G401 (cell line): ENCODE results near the gene FOSB. TPM values are rescaled to one million over a fixed set of nuclear protein-coding genes. Genes with fewer than 3 reads are reported as not detected.

Source experiments
- DNase-seq: peaks from one replicate; pipeline ENCODE4 v3.0.0-alpha.2; 2015; ENCODE audit warnings: low spot score
- in situ Hi-C: cut with HindIII; loops from 2 replicates; pipeline ENCODE4 v1.10.0; 2016; ENCODE audit warnings: low sequenced_read_pairs, mixed read lengths
- total RNA-seq: library from RNA; depleted of rRNA; stranded (reverse); fragments of >200 nt; shearing (Covaris generic); gene quantifications from 2 replicates; pipeline ENCODE4 v1.2.3, GENCODE V29; 2014

Gene FOSB
- total RNA-seq, 1 experiment from 2014 or later = 0.31 TPM

- in situ Hi-C loops = no loop called here
- peak; percentile 48 for DNase-seq
Observed at GRCh38 chr19:45440873-45441654, 26.7 kb upstream of the FOSB start.

GRCh38 chr19:45442408-45442777 is 25.4 kb upstream of the FOSB start:
- DNase-seq = no peak
- in situ Hi-C loops = no loop called here

DNA sequence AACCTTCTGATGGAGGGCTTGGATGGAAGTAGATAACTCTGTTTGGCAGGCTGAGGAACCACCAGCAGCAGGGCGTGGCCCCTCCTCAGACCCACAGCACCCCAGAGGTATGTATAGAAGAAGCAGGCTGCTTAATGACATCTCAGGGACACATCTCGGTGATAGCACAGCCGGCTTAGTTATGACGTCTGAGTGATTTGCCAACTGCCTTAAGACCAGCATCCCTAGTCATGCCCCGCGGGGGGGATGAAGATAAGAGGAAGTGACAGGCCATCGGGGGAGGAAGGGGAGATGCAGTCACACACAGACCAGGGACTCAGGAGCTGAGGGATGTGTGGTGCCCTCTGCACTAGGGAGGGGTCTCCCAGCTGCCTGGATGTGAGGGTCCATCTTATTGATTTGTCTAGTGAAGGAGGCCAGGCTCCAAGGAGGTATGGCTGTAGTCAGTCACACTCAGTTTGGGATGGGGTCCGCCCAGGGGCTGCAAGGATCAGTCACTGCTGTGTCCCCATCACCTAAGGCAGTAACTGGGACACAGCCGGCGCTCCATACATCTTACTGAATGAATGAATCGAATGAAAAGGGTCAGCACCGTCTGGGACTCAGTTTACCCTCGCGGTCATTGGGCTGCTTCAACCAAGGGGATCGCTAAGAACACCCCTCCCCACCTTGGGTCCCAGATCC is 24.9 kb upstream of the FOSB start:
- in situ Hi-C loops = no loop called here
- no peak for DNase-seq

DNA sequence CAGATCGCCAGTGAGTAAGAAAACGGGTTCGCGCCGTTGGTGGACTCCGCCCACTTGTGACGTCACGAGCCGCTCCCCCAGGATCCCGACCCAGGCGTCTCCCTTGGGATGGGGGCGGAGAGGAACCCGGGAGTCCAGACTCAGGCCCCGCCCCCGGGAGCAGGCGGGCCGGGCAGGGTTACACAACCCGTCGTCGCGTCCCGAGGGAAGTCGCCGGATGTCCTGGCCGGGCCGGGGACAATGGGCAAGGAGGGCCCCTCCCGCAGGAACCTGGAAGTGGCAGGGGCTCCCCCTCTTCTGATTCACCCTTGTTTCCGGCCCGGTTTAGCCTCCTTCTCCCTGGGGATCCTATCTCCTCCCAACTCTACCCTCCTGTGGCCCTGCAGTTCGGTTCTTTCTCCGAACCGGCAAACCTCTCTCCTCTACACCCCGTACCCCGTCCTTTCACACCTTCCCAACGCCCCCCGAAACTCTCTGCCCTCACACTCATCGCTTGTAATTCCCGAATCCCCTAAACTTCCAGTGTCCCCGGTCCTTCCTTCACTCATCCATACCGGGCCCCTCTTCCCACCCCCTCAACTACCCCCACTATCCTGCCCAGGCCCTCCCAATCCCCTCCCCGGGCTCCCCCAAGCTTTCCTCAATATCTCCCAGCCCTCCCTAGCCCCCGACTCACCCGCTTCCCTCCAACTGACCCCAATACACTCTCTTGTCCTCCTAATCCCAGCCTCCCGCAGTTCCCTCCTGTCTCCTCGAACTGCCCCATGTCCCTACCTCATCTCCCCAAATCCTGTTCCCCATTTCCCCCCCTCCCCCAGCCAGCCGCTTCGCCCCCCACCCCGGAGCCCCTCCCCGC is 24.1 kb upstream of the FOSB start:
- DNase-seq = peak; percentile 63
- in situ Hi-C loops = no loop called here

GRCh38 chr19:45444318-45445041 is 23.3 kb upstream of the FOSB start:
- DNase-seq = peak; percentile 72
- in situ Hi-C loops = no loop called here

- in situ Hi-C loops = no loop called here
- no peak for DNase-seq
Observed at GRCh38 chr19:45445139-45445538, 22.7 kb upstream of the FOSB start.

DNA sequence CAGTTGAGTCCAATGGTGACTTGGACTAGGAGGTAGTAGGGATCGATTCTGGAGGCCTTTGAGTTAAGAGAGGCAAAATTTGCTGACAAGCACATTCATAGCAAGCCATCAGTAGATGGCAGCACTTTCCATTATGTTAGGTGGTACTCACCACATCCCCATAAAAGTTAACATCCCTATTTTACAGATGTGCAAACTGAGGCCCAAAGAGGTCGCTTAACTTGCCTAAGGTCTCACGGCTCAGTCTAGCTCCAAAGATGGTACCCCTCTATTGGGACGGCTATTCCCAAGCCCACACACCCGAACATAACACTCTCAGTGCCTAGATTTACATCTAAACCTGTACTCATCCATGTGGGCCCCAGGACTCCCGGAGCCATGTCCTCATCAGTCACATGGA is 21.5 kb upstream of the FOSB start:
- in situ Hi-C loops = no loop called here
- peak; percentile 30 for DNase-seq

- in situ Hi-C loops = no loop called here
- no peak for DNase-seq
Observed at GRCh38 chr19:45446944-45447343, 20.9 kb upstream of the FOSB start.

DNA sequence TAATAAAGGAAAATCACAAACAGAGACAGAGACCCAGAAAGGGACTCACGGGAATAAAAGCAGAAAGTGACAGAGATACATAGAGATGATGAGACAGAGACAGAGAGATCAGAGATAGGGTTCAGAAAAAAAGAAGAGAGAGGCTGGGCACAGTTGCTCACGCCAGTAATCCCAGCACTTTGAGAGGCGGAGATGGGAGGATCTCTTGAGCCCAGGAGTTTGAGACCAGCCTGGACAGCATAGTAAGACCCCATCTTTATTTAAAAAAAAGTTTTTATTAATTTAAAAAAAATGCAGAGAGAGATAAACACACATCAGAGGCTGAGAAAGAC is 19.4 kb upstream of the FOSB start:
- in situ Hi-C loops = no loop called here
- no peak for DNase-seq

- DNase-seq = no peak
- in situ Hi-C loops = no loop called here
Observed at GRCh38 chr19:45448887-45449299, 18.9 kb upstream of the FOSB start.

DNA sequence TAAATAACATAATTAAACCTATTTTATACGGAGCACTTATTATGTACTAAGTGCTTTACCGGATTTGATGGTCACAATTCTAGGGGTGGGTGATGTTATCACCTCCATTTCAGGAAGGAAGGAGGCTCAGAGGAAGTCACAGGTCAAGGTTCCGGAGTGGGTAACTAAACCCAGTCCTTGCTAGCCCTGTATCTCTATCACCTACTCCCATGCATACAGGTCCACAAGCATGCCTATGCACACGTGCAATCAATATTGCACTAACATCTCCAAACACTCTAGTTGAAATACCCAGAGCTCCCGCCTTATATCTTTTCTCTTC is 17.8 kb upstream of the FOSB start:
- no peak for DNase-seq
- in situ Hi-C loops = no loop called here

- in situ Hi-C loops = no loop called here
- no peak for DNase-seq
Observed at GRCh38 chr19:45451131-45451849, 16.5 kb upstream of the FOSB start.

- in situ Hi-C loops = no loop called here
Observed at GRCh38 chr19:45451850-45452387, 15.9 kb upstream of the FOSB start.

DNA sequence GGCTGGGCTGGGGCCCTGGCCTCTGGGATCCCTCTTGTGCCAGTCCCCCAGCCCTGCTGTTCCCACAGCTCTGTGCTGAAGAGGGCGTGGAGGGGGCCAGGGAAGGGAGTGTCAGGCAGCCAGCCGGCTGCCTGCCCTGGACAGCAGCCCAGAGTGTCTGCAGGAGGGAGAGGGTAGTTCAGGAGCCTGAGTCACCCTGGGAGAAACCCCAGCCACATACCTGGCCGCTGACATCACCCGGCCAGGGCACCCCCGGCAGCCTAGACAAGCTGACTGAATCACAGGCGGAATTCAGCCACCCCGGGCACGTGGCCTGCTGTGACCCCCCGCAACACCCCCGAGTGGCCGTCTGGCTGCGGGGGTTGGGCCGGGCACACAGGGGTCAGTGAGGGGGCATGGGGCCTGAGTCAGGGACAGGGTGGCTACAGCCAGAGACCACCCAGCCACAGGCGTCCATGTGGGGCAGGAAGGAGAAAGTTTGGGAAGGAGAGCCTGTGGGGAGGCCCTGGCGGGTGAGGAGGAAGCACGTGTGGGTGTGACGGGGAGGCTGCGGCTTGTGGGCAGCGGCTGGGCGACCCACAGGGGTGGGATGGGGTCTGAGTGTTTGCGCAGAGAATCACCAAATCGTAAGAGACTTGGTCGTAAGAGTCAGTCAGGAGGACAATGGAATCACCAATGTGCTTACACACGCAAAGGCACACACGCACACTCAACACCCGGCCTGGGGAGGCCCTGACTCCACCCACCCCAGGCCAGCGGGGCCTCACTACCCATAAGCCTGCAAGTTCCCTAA is 11.9 kb upstream of the FOSB start:
- in situ Hi-C loops = no loop called here
- peak; percentile 48 for DNase-seq

More at GRCh38 chr19:45451850-45452387, 15.9 kb upstream of the FOSB start:
- no peak for DNase-seq

DNA sequence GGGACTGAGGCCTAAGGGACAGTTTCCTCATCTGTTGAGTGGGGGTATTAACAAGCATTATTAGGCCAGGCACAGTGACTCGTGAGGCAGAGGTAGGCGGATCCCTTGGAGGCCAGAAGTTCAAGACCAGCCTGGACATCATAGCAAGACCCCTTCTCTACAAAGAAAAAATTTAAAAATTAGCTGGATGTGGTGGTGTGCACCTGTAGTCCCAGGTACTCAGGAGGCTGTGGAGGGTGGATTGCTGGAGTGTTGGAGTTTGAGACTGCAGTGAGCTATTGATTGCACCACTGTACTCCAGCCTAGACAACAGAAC is 11.3 kb upstream of the FOSB start:
- in situ Hi-C loops = no loop called here
- DNase-seq = no peak

DNA sequence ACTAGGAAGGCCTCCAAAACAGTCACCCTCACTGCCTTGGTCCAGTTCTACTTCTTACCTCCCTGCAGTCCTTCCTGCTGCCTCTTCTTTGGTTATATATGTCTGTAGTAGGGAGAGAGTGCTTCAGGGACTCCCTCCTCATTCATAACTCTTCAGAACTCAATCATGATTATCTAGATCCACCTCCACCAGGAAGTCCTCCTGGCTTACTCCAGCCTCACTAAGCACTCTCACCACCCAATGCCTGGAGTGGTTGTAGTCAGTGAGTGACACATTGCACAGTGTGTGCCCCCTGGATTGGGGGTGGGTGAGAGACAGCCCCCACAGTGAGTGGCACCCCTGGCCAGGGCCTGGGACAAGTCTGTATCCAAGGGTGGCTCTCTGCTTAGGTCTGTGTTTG is 10.0 kb upstream of the FOSB start:
- no peak for DNase-seq
- in situ Hi-C loops = no loop called here

DNA sequence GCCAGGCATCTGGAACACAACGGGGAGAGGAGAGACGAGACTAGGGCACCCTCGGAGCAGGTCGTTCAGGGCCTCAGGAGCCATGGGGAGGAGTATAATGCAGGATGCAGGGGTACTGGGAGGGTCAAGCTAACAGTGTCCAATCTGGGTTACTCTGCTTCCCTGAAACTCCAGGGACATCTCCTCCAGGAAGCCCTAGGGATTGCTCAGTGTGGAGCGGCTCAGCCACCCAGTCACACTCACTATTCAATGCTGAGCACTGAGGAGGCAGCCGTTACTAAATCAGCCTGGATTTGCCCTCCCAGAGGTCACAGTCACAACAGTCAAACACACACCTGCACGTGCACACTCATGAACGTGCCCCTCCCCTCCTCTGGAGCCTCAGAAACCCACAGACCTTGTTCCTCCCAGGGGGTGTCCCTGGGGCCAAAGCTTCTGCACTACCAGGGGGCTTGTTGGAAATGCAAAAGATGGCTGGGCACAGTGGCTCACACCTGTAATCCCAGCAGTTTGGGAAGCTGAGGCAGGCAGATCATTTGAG is 6.9 kb upstream of the FOSB start:
- in situ Hi-C loops = no loop called here
- no peak for DNase-seq

DNA sequence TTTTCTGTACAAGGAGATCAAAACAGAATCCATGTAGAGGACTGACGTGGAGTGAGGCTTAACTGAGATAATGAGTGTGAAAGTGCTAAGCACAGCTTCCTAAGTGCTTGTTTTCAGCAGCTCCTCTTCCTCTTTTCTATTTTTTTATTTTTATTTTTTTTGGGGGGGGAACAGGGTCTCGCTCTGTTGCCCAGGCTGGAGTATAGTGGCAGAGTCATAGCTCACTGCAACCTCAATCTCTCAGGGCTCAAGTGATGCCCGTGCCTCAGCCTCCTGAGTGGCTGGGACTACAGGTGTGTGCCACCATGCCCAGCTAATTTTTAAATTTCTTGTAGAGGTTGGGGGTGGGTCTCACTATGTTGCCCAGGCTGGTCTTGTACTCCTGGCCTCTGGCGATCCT is 5.6 kb upstream of the FOSB start:
- in situ Hi-C loops = no loop called here

More for the DNA sequence above, 5.6 kb upstream of the FOSB start:
- DNase-seq = no peak
